ENCODE data around the gene RPRD2. TPM values are rescaled to one million over a fixed set of nuclear protein-coding genes. Genes with fewer than 3 reads are reported as not detected.

Gene RPRD2
- total RNA-seq, 2 experiments from 2014 or later = 33.6 to 35.0 TPM

GRCh38 chr1:150441121-150441520 is 77.2 kb downstream of the RPRD2 start:
- no peak for DNase-seq
- H3K27ac Mint-ChIP-seq = no peak overlapping the region
- H3K27me3 Mint-ChIP-seq = no peaks in the 10 kb centered on the region
- ChIA-PET CTCF (no interaction called here), POLR2A (interaction anchor here (0.7 kb wide), 1 partner anchor 13 kb away, joined by 3 read pairs; no protein-coding TSS in a partner anchor)
- H3K36me3 Mint-ChIP-seq (ENCODE audit: low read depth) = peaks cover 43% of the 10 kb centered on the region
- H3K4me1 Mint-ChIP-seq = peaks cover 11% of the 10 kb centered on the region
- H3K4me3 Mint-ChIP-seq = no peak overlapping the region
- H3K9me3 Mint-ChIP-seq = no peaks in the 10 kb centered on the region

GRCh38 chr1:150444232-150444631 is 80.3 kb downstream of the RPRD2 start:
- H3K4me3 Mint-ChIP-seq = no peak overlapping the region
- CTCF ChIA-PET = no interaction called here
- DNase-seq = no peak
- H3K36me3 Mint-ChIP-seq (ENCODE audit: low read depth) = peaks cover 53% of the 10 kb centered on the region
- H3K27me3 Mint-ChIP-seq = no peaks in the 10 kb centered on the region
- H3K9me3 Mint-ChIP-seq = no peaks in the 10 kb centered on the region
- peaks cover 11% of the 10 kb centered on the region for H3K4me1 Mint-ChIP-seq
- peak overlapping the region; percentile 9 for H3K27ac Mint-ChIP-seq
- POLR2A ChIA-PET = no interaction called here

- CTCF ChIA-PET = no interaction called here
- no peak for DNase-seq
- no peaks in the 10 kb centered on the region for H3K27me3 Mint-ChIP-seq
- H3K4me1 Mint-ChIP-seq = peaks cover 6% of the 10 kb centered on the region
- no peak overlapping the region for H3K4me3 Mint-ChIP-seq
- H3K9me3 Mint-ChIP-seq = no peaks in the 10 kb centered on the region
- no peak overlapping the region for H3K27ac Mint-ChIP-seq
- peaks cover 33% of the 10 kb centered on the region for H3K36me3 Mint-ChIP-seq (ENCODE audit: low read depth)
- POLR2A ChIA-PET = no interaction called here
Observed at GRCh38 chr1:150456146-150456647, 92.2 kb downstream of the RPRD2 start.

- no peaks in the 10 kb centered on the region for H3K9me3 Mint-ChIP-seq
- H3K4me3 Mint-ChIP-seq = no peak overlapping the region
- POLR2A ChIA-PET = no interaction called here
- peaks cover 3% of the 10 kb centered on the region for H3K4me1 Mint-ChIP-seq
- no peaks in the 10 kb centered on the region for H3K27me3 Mint-ChIP-seq
- CTCF ChIA-PET = interaction anchor here (1.3 kb wide), 1 partner anchor 51 kb away, joined by 6 read pairs; the partner anchor contains the start of gene FALEC
- H3K27ac Mint-ChIP-seq = no peak overlapping the region
- DNase-seq = peak; percentile 64
- peaks cover 19% of the 10 kb centered on the region for H3K36me3 Mint-ChIP-seq (ENCODE audit: low read depth)
Observed at GRCh38 chr1:150464422-150464826, 100.5 kb downstream of the RPRD2 start.

- ChIA-PET POLR2A (no interaction called here), CTCF (no interaction called here)
- H3K9me3 Mint-ChIP-seq = no peaks in the 10 kb centered on the region
Observed at GRCh38 chr1:150466964-150467363, 103.0 kb downstream of the RPRD2 start.

GRCh38 chr1:150469291-150469690 is 105.3 kb downstream of the RPRD2 start:
- Mint-ChIP-seq H3K4me3 (no peak overlapping the region), H3K36me3 (ENCODE audit: low read depth) (peaks cover 40% of the 10 kb centered on the region), H3K4me1 (peaks cover 2% of the 10 kb centered on the region), H3K9me3 (no peaks in the 10 kb centered on the region), H3K27ac (no peak overlapping the region), H3K27me3 (no peaks in the 10 kb centered on the region)
- ChIA-PET POLR2A (interaction anchor here (0.9 kb wide), 1 partner anchor 91 kb away, joined by 3 read pairs; no protein-coding TSS in a partner anchor), CTCF (interaction anchor here (0.9 to 1.5 kb wide), 3 partner anchors 32 to 213 kb away, joined by 3 to 4 read pairs (median 3); partner anchors contain the start of gene FALEC)
- DNase-seq = no peak

More at GRCh38 chr1:150466964-150467363, 103.0 kb downstream of the RPRD2 start:
- peaks cover 36% of the 10 kb centered on the region for H3K36me3 Mint-ChIP-seq (ENCODE audit: low read depth)
- H3K27me3 Mint-ChIP-seq = no peaks in the 10 kb centered on the region
- H3K4me1 Mint-ChIP-seq = peaks cover 3% of the 10 kb centered on the region
- DNase-seq = no peak
- no peak overlapping the region for H3K27ac Mint-ChIP-seq
- H3K4me3 Mint-ChIP-seq = no peak overlapping the region

- Mint-ChIP-seq H3K9me3 (no peaks in the 10 kb centered on the region), H3K27ac (no peak overlapping the region), H3K27me3 (no peaks in the 10 kb centered on the region), H3K4me3 (no peak overlapping the region), H3K4me1 (no peaks in the 10 kb centered on the region), H3K36me3 (ENCODE audit: low read depth) (peaks cover 26% of the 10 kb centered on the region)
- ChIA-PET POLR2A (no interaction called here), CTCF (no interaction called here)
- DNase-seq = no peak
Observed at GRCh38 chr1:150472601-150473200, 108.8 kb downstream of the RPRD2 start.

- no peak overlapping the region for H3K4me3 Mint-ChIP-seq
- H3K36me3 Mint-ChIP-seq (ENCODE audit: low read depth) = peaks cover 26% of the 10 kb centered on the region
- DNase-seq = no peak
- H3K27ac Mint-ChIP-seq = no peak overlapping the region
- H3K4me1 Mint-ChIP-seq = no peaks in the 10 kb centered on the region
- ChIA-PET CTCF (no interaction called here), POLR2A (no interaction called here)
- no peaks in the 10 kb centered on the region for H3K27me3 Mint-ChIP-seq
- no peaks in the 10 kb centered on the region for H3K9me3 Mint-ChIP-seq
Observed at GRCh38 chr1:150473659-150474058, 109.7 kb downstream of the RPRD2 start.

- Mint-ChIP-seq H3K4me3 (no peak overlapping the region), H3K36me3 (ENCODE audit: low read depth) (peaks cover 26% of the 10 kb centered on the region), H3K9me3 (no peaks in the 10 kb centered on the region), H3K4me1 (no peaks in the 10 kb centered on the region), H3K27ac (no peak overlapping the region), H3K27me3 (peaks cover 1% of the 10 kb centered on the region)
- ChIA-PET CTCF (no interaction called here), POLR2A (no interaction called here)
- DNase-seq = no peak
Observed at GRCh38 chr1:150474869-150475268, 110.9 kb downstream of the RPRD2 start.

- Mint-ChIP-seq H3K27ac (no peak overlapping the region), H3K4me1 (no peaks in the 10 kb centered on the region), H3K36me3 (ENCODE audit: low read depth) (peaks cover 9% of the 10 kb centered on the region), H3K4me3 (no peak overlapping the region), H3K9me3 (no peaks in the 10 kb centered on the region), H3K27me3 (peaks cover 2% of the 10 kb centered on the region)
- ChIA-PET CTCF (no interaction called here), POLR2A (no interaction called here)
- no peak for DNase-seq
Observed at GRCh38 chr1:150476754-150477153, 112.8 kb downstream of the RPRD2 start.

GRCh38 chr1:150477320-150477719 is 113.4 kb downstream of the RPRD2 start:
- CTCF ChIA-PET = no interaction called here
- Mint-ChIP-seq H3K27ac (no peak overlapping the region), H3K36me3 (ENCODE audit: low read depth) (peaks cover 3% of the 10 kb centered on the region), H3K4me3 (no peak overlapping the region), H3K4me1 (no peaks in the 10 kb centered on the region), H3K27me3 (peaks cover 2% of the 10 kb centered on the region), H3K9me3 (no peaks in the 10 kb centered on the region)
- POLR2A ChIA-PET = no interaction called here
- no peak for DNase-seq

- POLR2A ChIA-PET = no interaction called here
- CTCF ChIA-PET = no interaction called here
- peaks cover 2% of the 10 kb centered on the region for H3K27me3 Mint-ChIP-seq
Observed at GRCh38 chr1:150477733-150478132, 113.8 kb downstream of the RPRD2 start.

GRCh38 chr1:150479370-150479769 is 115.4 kb downstream of the RPRD2 start:
- CTCF ChIA-PET = no interaction called here
- H3K4me3 Mint-ChIP-seq = no peak overlapping the region
- H3K27me3 Mint-ChIP-seq = peaks cover 2% of the 10 kb centered on the region
- H3K9me3 Mint-ChIP-seq = no peaks in the 10 kb centered on the region
- no peaks in the 10 kb centered on the region for H3K4me1 Mint-ChIP-seq
- H3K27ac Mint-ChIP-seq = no peak overlapping the region
- POLR2A ChIA-PET = no interaction called here
- DNase-seq = no peak
- H3K36me3 Mint-ChIP-seq (ENCODE audit: low read depth) = no peaks in the 10 kb centered on the region

More at GRCh38 chr1:150477733-150478132, 113.8 kb downstream of the RPRD2 start:
- Mint-ChIP-seq H3K4me3 (no peak overlapping the region), H3K36me3 (ENCODE audit: low read depth) (no peaks in the 10 kb centered on the region), H3K27ac (no peak overlapping the region), H3K4me1 (no peaks in the 10 kb centered on the region), H3K9me3 (no peaks in the 10 kb centered on the region)
- DNase-seq = no peak

GRCh38 chr1:150479927-150480352 is 116.0 kb downstream of the RPRD2 start:
- no peak overlapping the region for H3K4me3 Mint-ChIP-seq
- H3K27ac Mint-ChIP-seq = no peak overlapping the region
- ChIA-PET CTCF (no interaction called here), POLR2A (no interaction called here)
- peaks cover 2% of the 10 kb centered on the region for H3K27me3 Mint-ChIP-seq
- no peak for DNase-seq
- H3K9me3 Mint-ChIP-seq = no peaks in the 10 kb centered on the region
- peaks cover 2% of the 10 kb centered on the region for H3K4me1 Mint-ChIP-seq
- no peaks in the 10 kb centered on the region for H3K36me3 Mint-ChIP-seq (ENCODE audit: low read depth)
